Esophagus squamous epithelium (tissue), 4 donors: ENCODE results near the gene TRMU.

Experiments
- POLR2A ChIP-seq, 4 donors: fragments of 450-650 bp; IDR thresholded peaks; one replicate each; pipeline ENCODE4 v1.6.1; 2017; ENCODE audit warnings: antibody characterized with exemption in 4 of 4, mild to moderate bottlenecking in 4 of 4, moderate library complexity in 3 of 4
- TF ChIP-seq, protein P1 (sequence below), 6 experiments: fragments of 450-650 bp in 4 of 6; fragments of 200-600 bp in 2 of 6; sonication (generic) in 2 of 6; IDR thresholded peaks; one replicate each; pipeline ENCODE4 v1.5.1; 2016 to 2019; ENCODE audit warnings: antibody characterized with exemption in 6 of 6, mild to moderate bottlenecking in 4 of 6, moderate library complexity in 4 of 6

DNA sequence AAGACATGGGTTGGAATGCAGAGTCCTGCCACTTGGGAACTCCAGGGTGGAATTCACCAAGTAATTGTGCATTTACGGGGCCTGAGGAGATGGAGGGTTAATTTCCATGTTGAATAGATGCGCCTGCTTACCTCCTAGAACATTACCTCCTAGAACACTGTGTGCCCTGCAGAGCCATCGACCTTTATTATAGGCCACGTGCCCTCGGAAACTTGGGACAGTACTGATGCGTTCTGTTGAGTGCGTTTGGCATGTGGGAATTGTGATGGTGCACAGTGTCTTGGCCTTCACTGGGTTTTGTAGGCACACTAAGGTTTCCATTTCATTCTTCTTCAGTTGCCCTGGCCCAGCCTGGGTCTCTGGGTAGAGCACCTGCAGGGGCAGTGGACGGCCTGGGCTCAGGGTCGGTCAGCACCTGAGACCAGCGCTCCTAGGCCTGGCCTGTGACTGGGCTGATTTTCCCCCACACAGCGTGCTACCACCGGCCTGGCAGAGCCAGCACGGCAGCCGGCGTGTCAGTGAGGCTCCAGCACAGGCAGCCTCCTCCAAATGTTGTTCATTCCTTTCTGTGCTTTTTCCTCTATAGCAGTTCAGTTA lies 12.7 kb downstream of the TRMU start:
- TF ChIP-seq POLR2A (IDR thresholded peaks at IDR 0.05): no peak
- TF ChIP-seq, protein P1, sequence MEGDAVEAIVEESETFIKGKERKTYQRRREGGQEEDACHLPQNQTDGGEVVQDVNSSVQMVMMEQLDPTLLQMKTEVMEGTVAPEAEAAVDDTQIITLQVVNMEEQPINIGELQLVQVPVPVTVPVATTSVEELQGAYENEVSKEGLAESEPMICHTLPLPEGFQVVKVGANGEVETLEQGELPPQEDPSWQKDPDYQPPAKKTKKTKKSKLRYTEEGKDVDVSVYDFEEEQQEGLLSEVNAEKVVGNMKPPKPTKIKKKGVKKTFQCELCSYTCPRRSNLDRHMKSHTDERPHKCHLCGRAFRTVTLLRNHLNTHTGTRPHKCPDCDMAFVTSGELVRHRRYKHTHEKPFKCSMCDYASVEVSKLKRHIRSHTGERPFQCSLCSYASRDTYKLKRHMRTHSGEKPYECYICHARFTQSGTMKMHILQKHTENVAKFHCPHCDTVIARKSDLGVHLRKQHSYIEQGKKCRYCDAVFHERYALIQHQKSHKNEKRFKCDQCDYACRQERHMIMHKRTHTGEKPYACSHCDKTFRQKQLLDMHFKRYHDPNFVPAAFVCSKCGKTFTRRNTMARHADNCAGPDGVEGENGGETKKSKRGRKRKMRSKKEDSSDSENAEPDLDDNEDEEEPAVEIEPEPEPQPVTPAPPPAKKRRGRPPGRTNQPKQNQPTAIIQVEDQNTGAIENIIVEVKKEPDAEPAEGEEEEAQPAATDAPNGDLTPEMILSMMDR (IDR thresholded peaks at IDR 0.05): no peak
